Tibial artery (tissue), 4 donors: ENCODE data around the gene DENND2D.

Experiments used
- DNase-seq, 2 donors: peaks; one replicate each; pipeline ENCODE4 v3.0.0-alpha.2; 2019
- H3K27ac ChIP-seq, 2 donors: fragments of 200-600 bp; sonication (generic) in 1 of 2; 1 replicate in 1 of 2; 2 replicates in 1 of 2; pipeline ENCODE4 v1.5.1; 2018 to 2019; ENCODE audit warnings: mild to moderate bottlenecking in 1 of 2
- H3K27me3 ChIP-seq, 2 donors: fragments of 200-600 bp; sonication (generic) in 1 of 2; one replicate each; pipeline versions ENCODE4 v1.5.1 to v1.6.0; 2016 to 2019
- H3K36me3 ChIP-seq, 3 donors: fragments of 200-600 bp; sonication (generic) in 2 of 3; one replicate each; pipeline ENCODE4 v1.5.1; 2016 to 2019; ENCODE audit warnings: mild to moderate bottlenecking in 2 of 3
- H3K4me1 ChIP-seq, 4 donors: fragments of 200-600 bp; sonication (generic) in 2 of 4; 1 replicate in 3 of 4; 2 replicates in 1 of 4; pipeline ENCODE4 v1.5.1; 2016 to 2019
- H3K4me3 ChIP-seq, 2 donors: fragments of 200-600 bp; sonication (generic) in 1 of 2; 1 replicate in 1 of 2; 2 replicates in 1 of 2; pipeline ENCODE4 v1.5.1; 2018 to 2019; ENCODE audit warnings: mild to moderate bottlenecking in 2 of 2
- H3K9me3 ChIP-seq, 3 donors: fragments of 200-600 bp; sonication (generic) in 1 of 3; one replicate each; pipeline ENCODE4 v1.5.1; 2016 to 2019
- CTCF ChIP-seq, 2 experiments: fragments of 200-600 bp in 1 of 2; fragments of 450-650 bp in 1 of 2; IDR thresholded peaks; one replicate each; pipeline ENCODE4 v1.5.1; 2017 to 2019; ENCODE audit warnings: antibody characterized with exemption in 2 of 2, mild to moderate bottlenecking in 1 of 2, moderate library complexity in 1 of 2
- intact Hi-C: fragments of 100-400 bp; cut with DNase I; formaldehyde crosslinking; loops from one replicate; pipeline ENCODE4 v1.15.0; 2023; ENCODE audit warnings: low total_unique reads

DENND2D gene

GRCh38 chr1:111193712-111194480 is 6.5 kb downstream of the DENND2D start:
- no peak for TF ChIP-seq CTCF (IDR thresholded peaks at IDR 0.05)
- Histone ChIP-seq H3K4me1 (peaks cover 0 to 8% (median 0%) of the 10 kb centered on the region in 4 donors), H3K36me3 (peaks cover 0 to 41% (median 0%) of the 10 kb centered on the region in 3 donors), H3K4me3 (no peak overlapping the region), H3K27me3 (peaks cover 0 to 2% of the 10 kb centered on the region in 2 donors), H3K9me3 (no peaks in the 10 kb centered on the region), H3K27ac (no peak overlapping the region)
- intact Hi-C loops, result no loop called here
- DNase-seq, result no peak

GRCh38 chr1:111192658-111193519 is 7.6 kb downstream of the DENND2D start:
- Histone ChIP-seq H3K36me3 (peaks cover 9 to 52% (median 9%) of the 10 kb centered on the region in 3 donors), H3K4me1 (peaks cover 0 to 8% (median 0%) of the 10 kb centered on the region in 4 donors), H3K9me3 (no peaks in the 10 kb centered on the region), H3K27ac (peak overlapping the region; percentile 1 to 16), H3K4me3 (no peak overlapping the region), H3K27me3 (no peaks in the 10 kb centered on the region)
- intact Hi-C loops, result no loop called here
- no peak for DNase-seq
- no peak for TF ChIP-seq CTCF (IDR thresholded peaks at IDR 0.05)

- no peak overlapping the region for H3K4me3 ChIP-seq
- no peaks in the 10 kb centered on the region for H3K27me3 ChIP-seq
- no peak for DNase-seq
- intact Hi-C loops, result no loop called here
- H3K27ac ChIP-seq, result peak overlapping the region; percentile 1 to 4
- H3K36me3 ChIP-seq, result peaks cover 16 to 52% (median 17%) of the 10 kb centered on the region in 3 donors
- peaks cover 0 to 8% (median 0%) of the 10 kb centered on the region in 4 donors for H3K4me1 ChIP-seq
- no peaks in the 10 kb centered on the region for H3K9me3 ChIP-seq
- no peak for TF ChIP-seq CTCF (IDR thresholded peaks at IDR 0.05)
These were observed 8.4 kb downstream of the DENND2D start for GRCh38 chr1:111192074-111192473.

- no peak for DNase-seq
- Histone ChIP-seq H3K4me3 (no peak overlapping the region), H3K9me3 (no peaks in the 10 kb centered on the region), H3K36me3 (peaks cover 22 to 52% (median 23%) of the 10 kb centered on the region in 3 donors), H3K4me1 (peaks cover 0 to 8% (median 0%) of the 10 kb centered on the region in 4 donors), H3K27me3 (no peaks in the 10 kb centered on the region), H3K27ac (peak overlapping the region in 1 of 2 donors; percentile 4)
- intact Hi-C loops, result no loop called here
- TF ChIP-seq CTCF (IDR thresholded peaks at IDR 0.05), result no peak
These were observed 8.9 kb downstream of the DENND2D start for GRCh38 chr1:111191496-111191895.

- intact Hi-C loops, result no loop called here
- Histone ChIP-seq H3K27ac (no peak overlapping the region), H3K4me1 (peaks cover 0 to 8% (median 0%) of the 10 kb centered on the region in 4 donors), H3K27me3 (no peaks in the 10 kb centered on the region), H3K36me3 (peaks cover 27 to 52% (median 28%) of the 10 kb centered on the region in 3 donors), H3K4me3 (no peak overlapping the region), H3K9me3 (no peaks in the 10 kb centered on the region)
- TF ChIP-seq CTCF (IDR thresholded peaks at IDR 0.05), result no peak
- peak in 1 of 2 donors; percentile 71 for DNase-seq
These were observed 9.5 kb downstream of the DENND2D start for GRCh38 chr1:111190931-111191451.
